ENCODE results near the gene SH2D3C. TPM values are rescaled to one million over a fixed set of nuclear protein-coding genes. Genes with fewer than 3 reads are reported as not detected.

SH2D3C gene
- total and polyA plus RNA-seq, 2 of the 8 experiments (the other 6 are each of a cell fraction or from before 2014, with no cell fraction given): 6.4 to 8.1 TPM

DNA sequence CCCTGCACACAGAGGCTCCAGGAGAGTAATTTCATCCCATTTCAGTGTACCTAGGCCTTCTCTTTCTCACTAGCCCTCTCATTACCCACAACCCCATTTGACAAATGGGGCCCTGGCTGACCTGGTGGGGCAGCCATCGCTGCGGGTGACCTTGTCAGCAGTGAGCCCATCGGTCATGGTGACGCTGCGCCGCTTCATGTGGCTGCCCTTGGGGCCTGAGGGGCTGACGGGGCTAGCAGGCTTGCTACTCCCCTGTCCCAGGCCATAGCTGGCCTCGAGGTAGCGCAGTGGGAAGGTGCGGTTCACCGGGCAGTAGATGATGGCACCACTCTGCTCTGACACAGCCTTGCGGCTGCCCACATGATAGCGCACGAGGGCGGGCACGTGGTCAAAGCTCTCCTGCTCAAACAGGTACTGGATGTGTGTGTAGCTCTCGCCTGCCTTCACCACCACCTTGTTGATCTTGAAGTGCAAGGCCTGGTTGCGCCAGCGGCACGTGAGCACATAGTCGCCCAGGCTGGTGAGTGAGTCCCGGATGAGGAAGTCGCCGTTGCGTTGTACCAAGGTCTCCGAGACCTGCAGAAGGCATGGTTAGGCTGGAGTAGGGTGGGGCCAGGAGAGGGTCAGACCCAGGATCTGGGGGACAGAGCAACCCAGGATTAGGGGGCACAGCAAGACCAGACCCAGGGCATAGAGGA lies 29.2 kb downstream of the SH2D3C start (continued):
- TF ChIP-seq SUZ12 (IDR thresholded peaks at IDR 0.05; ENCODE audit: low read length) (no peak), SP2 (IDR thresholded peaks at IDR 0.05; ENCODE audit: low read length) (no peak), CBX5 (IDR thresholded peaks at IDR 0.05; ENCODE audit: low read depth, low read length) (no peak)
